ENCODE measurements around the gene SPIRE2.

- TF ChIP-seq CTCF (optimal IDR thresholded peaks at IDR 0.05 in 1 of 3, IDR thresholded peaks at IDR 0.05 in 1 of 3, conservative IDR thresholded peaks at IDR 0.05 in 1 of 3; ENCODE audit: extremely low read depth in 1 of 3, insufficient read depth in 2 of 3, low read length in 3 of 3), result no peak
- no peak for TF ChIP-seq EZH2 (IDR thresholded peaks at IDR 0.05; ENCODE audit: low read length)
These were observed 27.7 kb downstream of the SPIRE2 start for GRCh38 chr16:89855986-89856385.
